ENCODE measurements around the gene YPEL5. TPM values are rescaled to one million over a fixed set of nuclear protein-coding genes. Genes with fewer than 3 reads are reported as not detected.
A peak's percentile ranks its signal among the peaks of the same experiment; 100 is the strongest.

Gene YPEL5
- total and polyA plus RNA-seq, 2 donors (not counting 1 experiment from before 2014, with no cell fraction given) = 94.7 to 159 TPM

- no peaks in the 10 kb centered on the region for H3K9me3 ChIP-seq (ENCODE audit: control insufficient read depth, insufficient read depth, low read depth, low read length)
- no peak overlapping the region for H3K4me2 ChIP-seq (ENCODE audit: extremely low read depth, insufficient read depth, low read length)
- H4K20me1 ChIP-seq (ENCODE audit: control insufficient read depth, extremely low read depth, insufficient read depth, low read length) = no peaks in the 10 kb centered on the region
- H3K4me1 ChIP-seq (ENCODE audit: control insufficient read depth, extremely low read depth, insufficient read depth, low read length) = no peaks in the 10 kb centered on the region
- H3K27me3 ChIP-seq (ENCODE audit: control insufficient read depth, insufficient read depth, low read length) = peaks cover 4% of the 10 kb centered on the region
- no peak overlapping the region for H3K4me3 ChIP-seq (replicated peaks in 1 of 4; ENCODE audit: control extremely low read depth in 1 of 4, insufficient read depth in 1 of 4, low read depth in 3 of 4, low read length in 4 of 4)
- H3K9ac ChIP-seq (ENCODE audit: insufficient read depth, low read length) = no peak overlapping the region
- H3K36me3 ChIP-seq (ENCODE audit: control insufficient read depth, insufficient read depth, low read length) = no peaks in the 10 kb centered on the region
- no peak for DNase-seq (ENCODE audit: low read depth in 2 of 2)
- H3K79me2 ChIP-seq (ENCODE audit: control insufficient read depth, insufficient read depth, low read length) = no peaks in the 10 kb centered on the region
- no peak overlapping the region for H3K27ac ChIP-seq (ENCODE audit: insufficient read depth, low read length)
- TF ChIP-seq, protein P1, sequence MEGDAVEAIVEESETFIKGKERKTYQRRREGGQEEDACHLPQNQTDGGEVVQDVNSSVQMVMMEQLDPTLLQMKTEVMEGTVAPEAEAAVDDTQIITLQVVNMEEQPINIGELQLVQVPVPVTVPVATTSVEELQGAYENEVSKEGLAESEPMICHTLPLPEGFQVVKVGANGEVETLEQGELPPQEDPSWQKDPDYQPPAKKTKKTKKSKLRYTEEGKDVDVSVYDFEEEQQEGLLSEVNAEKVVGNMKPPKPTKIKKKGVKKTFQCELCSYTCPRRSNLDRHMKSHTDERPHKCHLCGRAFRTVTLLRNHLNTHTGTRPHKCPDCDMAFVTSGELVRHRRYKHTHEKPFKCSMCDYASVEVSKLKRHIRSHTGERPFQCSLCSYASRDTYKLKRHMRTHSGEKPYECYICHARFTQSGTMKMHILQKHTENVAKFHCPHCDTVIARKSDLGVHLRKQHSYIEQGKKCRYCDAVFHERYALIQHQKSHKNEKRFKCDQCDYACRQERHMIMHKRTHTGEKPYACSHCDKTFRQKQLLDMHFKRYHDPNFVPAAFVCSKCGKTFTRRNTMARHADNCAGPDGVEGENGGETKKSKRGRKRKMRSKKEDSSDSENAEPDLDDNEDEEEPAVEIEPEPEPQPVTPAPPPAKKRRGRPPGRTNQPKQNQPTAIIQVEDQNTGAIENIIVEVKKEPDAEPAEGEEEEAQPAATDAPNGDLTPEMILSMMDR (conservative IDR thresholded peaks at IDR 0.05 in 1 of 2, IDR thresholded peaks at IDR 0.05 in 1 of 2; ENCODE audit: low read depth in 1 of 2, low read length in 2 of 2) = no peak
- TF ChIP-seq EZH2 (IDR thresholded peaks at IDR 0.05; ENCODE audit: low read length, missing control alignments) = no peak
- no peak overlapping the region for H2AFZ ChIP-seq (ENCODE audit: low read length)
Observed at GRCh38 chr2:30177440-30177839, 30.6 kb downstream of the YPEL5 start.

- H3K4me2 ChIP-seq (ENCODE audit: extremely low read depth, insufficient read depth, low read length) = no peak overlapping the region
- H3K79me2 ChIP-seq (ENCODE audit: control insufficient read depth, insufficient read depth, low read length) = no peaks in the 10 kb centered on the region
- H3K9me3 ChIP-seq (ENCODE audit: control insufficient read depth, insufficient read depth, low read depth, low read length) = no peaks in the 10 kb centered on the region
- no peak for DNase-seq (ENCODE audit: low read depth in 2 of 2)
- H3K36me3 ChIP-seq (ENCODE audit: control insufficient read depth, insufficient read depth, low read length) = no peaks in the 10 kb centered on the region
- no peak overlapping the region for H3K4me3 ChIP-seq (replicated peaks in 1 of 4; ENCODE audit: control extremely low read depth in 1 of 4, insufficient read depth in 1 of 4, low read depth in 3 of 4, low read length in 4 of 4)
- no peak for TF ChIP-seq EZH2 (IDR thresholded peaks at IDR 0.05; ENCODE audit: low read length, missing control alignments)
- TF ChIP-seq, protein P1 (conservative IDR thresholded peaks at IDR 0.05 in 1 of 2, IDR thresholded peaks at IDR 0.05 in 1 of 2; ENCODE audit: low read depth in 1 of 2, low read length in 2 of 2) = no peak
- peaks cover 4% of the 10 kb centered on the region for H3K27me3 ChIP-seq (ENCODE audit: control insufficient read depth, insufficient read depth, low read length)
- H4K20me1 ChIP-seq (ENCODE audit: control insufficient read depth, extremely low read depth, insufficient read depth, low read length) = no peaks in the 10 kb centered on the region
- no peak overlapping the region for H3K9ac ChIP-seq (ENCODE audit: insufficient read depth, low read length)
- no peak overlapping the region for H3K27ac ChIP-seq (ENCODE audit: insufficient read depth, low read length)
- no peaks in the 10 kb centered on the region for H3K4me1 ChIP-seq (ENCODE audit: control insufficient read depth, extremely low read depth, insufficient read depth, low read length)
- H2AFZ ChIP-seq (ENCODE audit: low read length) = no peak overlapping the region
Observed at GRCh38 chr2:30177956-30178355, 31.1 kb downstream of the YPEL5 start.

- Histone ChIP-seq H2AFZ (ENCODE audit: low read length) (no peak overlapping the region), H3K9ac (ENCODE audit: insufficient read depth, low read length) (no peak overlapping the region), H3K27me3 (ENCODE audit: control insufficient read depth, insufficient read depth, low read length) (peaks cover 4% of the 10 kb centered on the region), H3K4me2 (ENCODE audit: extremely low read depth, insufficient read depth, low read length) (no peak overlapping the region), H4K20me1 (ENCODE audit: control insufficient read depth, extremely low read depth, insufficient read depth, low read length) (no peaks in the 10 kb centered on the region), H3K79me2 (ENCODE audit: control insufficient read depth, insufficient read depth, low read length) (no peaks in the 10 kb centered on the region), H3K4me1 (ENCODE audit: control insufficient read depth, extremely low read depth, insufficient read depth, low read length) (no peaks in the 10 kb centered on the region), H3K9me3 (ENCODE audit: control insufficient read depth, insufficient read depth, low read depth, low read length) (no peaks in the 10 kb centered on the region), H3K36me3 (ENCODE audit: control insufficient read depth, insufficient read depth, low read length) (no peaks in the 10 kb centered on the region), H3K27ac (ENCODE audit: insufficient read depth, low read length) (no peak overlapping the region), H3K4me3 (replicated peaks in 1 of 4; ENCODE audit: control extremely low read depth in 1 of 4, insufficient read depth in 1 of 4, low read depth in 3 of 4, low read length in 4 of 4) (no peak overlapping the region)
- DNase-seq (ENCODE audit: low read depth in 2 of 2) = peak in 1 of 2 donors; percentile 86
- no peak for TF ChIP-seq EZH2 (IDR thresholded peaks at IDR 0.05; ENCODE audit: low read length, missing control alignments)
- TF ChIP-seq, protein P1 (conservative IDR thresholded peaks at IDR 0.05 in 1 of 2, IDR thresholded peaks at IDR 0.05 in 1 of 2; ENCODE audit: low read depth in 1 of 2, low read length in 2 of 2) = no peak
Observed at GRCh38 chr2:30178618-30179434, 32.0 kb downstream of the YPEL5 start.

Data from fibroblast of lung (primary cell).